Activated T-cell treated with anti-CD3 and anti-CD28 coated beads, Interleukin-2, amount 50 U/mL, for 72 hours (primary cell): Measurements from ENCODE around the gene ABCC3. TPM values are rescaled to one million over a fixed set of nuclear protein-coding genes. Genes with fewer than 3 reads are reported as not detected.

Source experiments
- ATAC-seq, 2 donors: fragments of 150-1000 bp; cut with Tn5 transposase; replicated peaks in 1 of 2; 2 replicates each; pipeline ENCODE4 v1.10.0; 2021; ENCODE audit warnings: moderate library complexity in 2 of 2, mild to moderate bottlenecking in 1 of 2
- DNase-seq, 2 donors: peaks; one replicate each; pipeline ENCODE4 v3.0.0; 2021 to 2022; ENCODE audit warnings: mixed read lengths in 1 of 2
- H3K27ac Mint-ChIP-seq: one replicate; pipeline ENCODE4 v1.8.0; 2022; ENCODE audit warnings: mild to moderate bottlenecking, moderate library complexity, mixed read lengths
- H3K27me3 Mint-ChIP-seq: one replicate; pipeline ENCODE4 v1.8.0; 2022; ENCODE audit warnings: low read depth, mixed read lengths
- H3K36me3 Mint-ChIP-seq, 2 donors: one replicate each; pipeline ENCODE4 v1.8.0; 2022; ENCODE audit warnings: mixed read lengths in 2 of 2, mild to moderate bottlenecking in 1 of 2; ENCODE audit not compliant: insufficient read depth in 2 of 2
- H3K4me1 Mint-ChIP-seq: one replicate; pipeline ENCODE4 v1.8.0; 2022; ENCODE audit warnings: low read depth, mixed read lengths
- H3K4me3 Mint-ChIP-seq, 2 donors: one replicate each; pipeline ENCODE4 v1.8.0; 2022; ENCODE audit warnings: mild to moderate bottlenecking in 2 of 2, mixed read lengths in 2 of 2, moderate library complexity in 2 of 2
- H3K9me3 Mint-ChIP-seq, 2 donors: one replicate each; pipeline ENCODE4 v1.8.0; 2022; ENCODE audit warnings: mixed read lengths in 2 of 2
- total RNA-seq, 2 donors: library from RNA; stranded (reverse); gene quantifications; one replicate each; pipeline ENCODE4 v1.2.3, GENCODE V29; 2022

Gene ABCC3
- total RNA-seq, 2 donors from 2014 or later = not detected

DNA sequence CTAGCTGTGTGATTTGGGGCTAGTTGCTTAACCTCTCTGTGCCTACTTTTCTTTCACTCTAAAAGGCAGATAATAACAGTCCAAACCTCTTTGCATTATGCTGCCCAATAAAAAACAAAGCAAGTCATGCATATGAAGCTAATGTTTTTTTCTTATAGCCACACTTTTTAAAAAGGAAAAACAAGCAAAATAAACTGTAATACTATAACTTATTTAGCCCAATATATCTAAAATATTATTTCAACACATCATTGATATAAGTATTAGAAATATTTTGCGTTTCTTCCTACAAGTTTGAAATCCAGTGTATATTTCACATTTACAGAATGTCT, 50.6 kb downstream of the ABCC3 start:
- no peaks in the 10 kb centered on the region for H3K9me3 Mint-ChIP-seq
- H3K27ac Mint-ChIP-seq = no peak overlapping the region
- H3K36me3 Mint-ChIP-seq = no peaks in the 10 kb centered on the region

DNA sequence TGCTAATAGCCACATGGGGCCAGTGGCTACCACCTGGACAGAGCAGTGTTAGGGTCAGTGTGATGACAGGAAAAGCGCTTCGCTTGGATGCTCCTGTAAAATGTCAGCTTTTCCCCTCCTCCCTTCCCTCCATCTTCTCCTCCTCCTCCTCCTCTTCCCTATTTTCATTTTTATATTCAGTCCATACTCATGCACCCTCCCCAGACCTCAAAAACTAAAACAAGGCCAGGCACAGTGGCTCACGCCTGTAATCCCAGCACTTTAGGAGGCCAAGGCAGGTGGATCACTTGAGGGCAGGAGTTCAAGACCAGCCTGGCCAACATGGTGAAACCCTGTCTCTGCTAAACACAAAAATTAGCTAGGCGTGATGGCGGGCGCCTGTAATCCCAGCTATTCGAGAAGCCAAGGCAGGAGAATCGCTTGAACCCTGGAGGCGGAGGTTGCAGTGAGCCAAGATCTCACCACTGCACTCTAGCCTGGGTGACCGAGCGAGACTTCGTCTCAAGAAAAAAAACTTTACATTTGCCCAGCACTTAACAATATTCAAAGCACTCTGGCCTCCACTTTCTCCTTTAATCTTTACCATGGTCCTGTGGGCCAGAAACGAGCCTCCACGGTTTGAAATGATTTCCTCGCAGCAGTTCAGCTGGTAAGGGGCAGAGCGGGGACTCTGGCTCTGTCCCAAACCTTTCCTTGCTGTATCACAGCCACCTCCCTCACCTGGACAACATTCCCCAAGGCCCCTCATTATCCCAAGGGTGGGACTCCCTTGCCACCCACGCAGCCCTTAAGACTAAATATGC, 51.2 kb downstream of the ABCC3 start:
- Mint-ChIP-seq H3K4me1 (peaks cover 7% of the 10 kb centered on the region), H3K4me3 (no peak overlapping the region), H3K27me3 (peaks cover 15% of the 10 kb centered on the region), H3K9me3 (no peaks in the 10 kb centered on the region), H3K27ac (no peak overlapping the region), H3K36me3 (no peaks in the 10 kb centered on the region)
- DNase-seq (no peak), ATAC-seq (no peak)

More for the DNA sequence above, 50.6 kb downstream of the ABCC3 start:
- ATAC-seq (no peak), DNase-seq (no peak)
- no peak overlapping the region for H3K4me3 Mint-ChIP-seq
- peaks cover 7% of the 10 kb centered on the region for H3K4me1 Mint-ChIP-seq
- peaks cover 21% of the 10 kb centered on the region for H3K27me3 Mint-ChIP-seq

DNA sequence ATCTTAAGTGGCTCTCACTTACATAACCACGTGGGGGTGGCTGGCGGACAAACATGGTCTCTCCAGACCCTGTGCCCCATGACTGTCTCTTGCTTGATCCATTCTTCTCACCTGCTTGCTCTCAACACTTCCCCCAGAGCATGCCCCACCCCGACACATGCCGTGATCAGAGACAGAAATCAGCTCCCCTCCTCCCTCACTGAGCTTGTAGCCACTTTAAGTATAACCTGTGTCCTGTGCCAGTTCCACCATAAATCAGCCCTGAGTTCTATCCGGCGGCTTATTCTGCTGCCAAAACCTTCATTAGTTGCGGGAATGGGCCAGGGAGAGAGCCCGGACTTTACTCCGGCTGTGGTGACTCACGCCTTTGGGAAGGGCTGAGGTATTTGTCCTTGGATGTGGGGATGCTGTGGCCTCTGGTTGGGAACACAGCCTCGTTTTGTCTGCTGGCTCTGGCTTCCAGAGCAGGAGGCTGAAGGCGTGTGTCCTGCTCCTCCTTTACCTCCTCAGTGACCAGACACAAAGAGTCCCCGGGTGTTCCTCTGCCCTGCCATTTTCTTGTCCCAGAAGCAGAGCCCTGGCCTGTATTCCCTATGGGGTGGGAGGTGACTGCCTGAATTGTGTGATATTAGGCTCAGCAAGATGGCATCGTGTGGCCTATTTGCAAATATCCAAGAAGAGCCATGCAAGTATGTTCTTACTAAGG, 52.0 kb downstream of the ABCC3 start:
- no peak for DNase-seq
- Mint-ChIP-seq H3K27me3 (peaks cover 8% of the 10 kb centered on the region), H3K27ac (no peak overlapping the region), H3K9me3 (no peaks in the 10 kb centered on the region), H3K4me1 (no peaks in the 10 kb centered on the region), H3K36me3 (no peaks in the 10 kb centered on the region), H3K4me3 (no peak overlapping the region)
- no peak for ATAC-seq

DNA sequence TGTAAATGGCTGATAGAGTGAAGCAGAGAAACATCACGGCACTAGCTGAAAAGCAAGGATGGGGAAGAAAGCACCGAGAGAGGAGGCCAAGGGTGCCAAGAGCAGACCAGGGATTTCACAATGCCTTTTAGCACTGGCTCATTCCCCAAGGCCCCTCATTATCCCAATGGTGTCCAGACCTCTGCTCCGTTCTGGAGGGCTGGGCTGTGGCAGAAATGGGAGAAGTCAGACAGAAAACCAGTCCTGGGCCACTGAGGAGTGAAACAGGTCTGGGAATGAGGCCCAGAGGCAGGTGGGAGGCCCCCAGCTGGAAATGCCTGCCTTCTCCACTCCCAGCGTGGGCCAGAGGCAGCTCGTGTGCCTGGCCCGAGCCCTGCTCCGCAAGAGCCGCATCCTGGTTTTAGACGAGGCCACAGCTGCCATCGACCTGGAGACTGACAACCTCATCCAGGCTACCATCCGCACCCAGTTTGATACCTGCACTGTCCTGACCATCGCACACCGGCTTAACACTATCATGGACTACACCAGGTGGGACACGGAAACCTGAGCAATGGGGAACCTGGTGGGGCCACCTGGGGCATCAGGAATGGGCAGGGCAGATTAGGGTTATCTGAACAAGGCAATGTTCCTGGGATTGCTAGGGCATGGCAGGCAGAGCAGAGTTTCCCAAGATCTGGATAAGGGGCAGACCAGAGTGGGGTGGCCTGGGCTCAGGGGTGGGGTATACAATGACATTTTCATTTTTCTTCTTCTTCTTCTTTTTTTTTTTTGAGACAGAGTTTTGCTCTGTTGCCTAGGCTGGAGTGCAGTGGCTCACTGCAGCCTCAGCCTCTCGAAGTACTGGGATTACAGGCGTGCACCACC, 52.8 kb downstream of the ABCC3 start:
- DNase-seq (no peak), ATAC-seq (no peak)
- no peaks in the 10 kb centered on the region for H3K36me3 Mint-ChIP-seq
- no peak overlapping the region for H3K4me3 Mint-ChIP-seq
- no peaks in the 10 kb centered on the region for H3K9me3 Mint-ChIP-seq
- no peaks in the 10 kb centered on the region for H3K4me1 Mint-ChIP-seq
- no peak overlapping the region for H3K27ac Mint-ChIP-seq
- H3K27me3 Mint-ChIP-seq = no peaks in the 10 kb centered on the region

DNA sequence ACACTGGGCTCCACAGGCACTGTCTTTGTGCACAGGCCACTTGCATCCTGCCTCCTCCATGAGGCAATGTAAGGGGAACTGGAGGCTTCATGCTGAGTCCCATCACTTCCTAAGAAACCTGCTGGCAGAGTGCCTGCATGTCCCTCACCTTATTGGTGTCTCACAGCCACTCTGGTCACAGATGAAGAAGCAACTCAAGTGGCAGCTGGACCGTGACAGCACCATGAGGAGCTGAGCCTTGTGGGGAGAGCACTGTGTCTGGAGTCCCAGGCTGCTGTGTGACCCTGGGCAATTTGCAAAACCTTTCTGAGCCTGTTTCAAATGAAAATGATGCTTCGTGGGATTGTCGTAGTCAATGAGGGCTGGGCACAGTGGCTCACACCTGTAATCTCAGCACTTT, 53.6 kb downstream of the ABCC3 start:
- ATAC-seq = no peak
- Mint-ChIP-seq H3K4me3 (no peak overlapping the region), H3K9me3 (no peaks in the 10 kb centered on the region), H3K27me3 (no peaks in the 10 kb centered on the region), H3K27ac (no peak overlapping the region), H3K4me1 (no peaks in the 10 kb centered on the region), H3K36me3 (no peaks in the 10 kb centered on the region)
- no peak for DNase-seq

DNA sequence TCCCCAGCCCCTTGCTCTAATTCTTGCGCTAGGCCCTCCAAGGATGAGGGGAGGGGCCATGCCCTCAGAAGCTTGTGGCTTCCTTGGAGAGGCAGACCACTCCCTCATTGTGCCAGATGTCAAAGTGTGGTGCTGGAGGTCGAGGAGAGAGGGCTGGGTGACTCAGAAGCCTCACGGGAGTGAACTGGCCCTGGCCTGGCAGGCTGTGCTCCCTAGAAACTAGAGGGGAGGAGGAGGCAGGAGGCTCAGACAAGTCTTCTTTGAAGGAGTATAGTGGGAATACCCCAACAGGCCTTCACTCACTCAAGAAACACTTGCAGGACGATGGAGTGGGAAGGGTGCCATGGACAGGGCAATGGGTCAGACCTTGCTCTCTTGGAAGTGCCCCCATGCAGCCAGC, 54.6 kb downstream of the ABCC3 start:
- H3K4me1 Mint-ChIP-seq = no peaks in the 10 kb centered on the region
- ATAC-seq = no peak
- H3K9me3 Mint-ChIP-seq = no peaks in the 10 kb centered on the region

DNA sequence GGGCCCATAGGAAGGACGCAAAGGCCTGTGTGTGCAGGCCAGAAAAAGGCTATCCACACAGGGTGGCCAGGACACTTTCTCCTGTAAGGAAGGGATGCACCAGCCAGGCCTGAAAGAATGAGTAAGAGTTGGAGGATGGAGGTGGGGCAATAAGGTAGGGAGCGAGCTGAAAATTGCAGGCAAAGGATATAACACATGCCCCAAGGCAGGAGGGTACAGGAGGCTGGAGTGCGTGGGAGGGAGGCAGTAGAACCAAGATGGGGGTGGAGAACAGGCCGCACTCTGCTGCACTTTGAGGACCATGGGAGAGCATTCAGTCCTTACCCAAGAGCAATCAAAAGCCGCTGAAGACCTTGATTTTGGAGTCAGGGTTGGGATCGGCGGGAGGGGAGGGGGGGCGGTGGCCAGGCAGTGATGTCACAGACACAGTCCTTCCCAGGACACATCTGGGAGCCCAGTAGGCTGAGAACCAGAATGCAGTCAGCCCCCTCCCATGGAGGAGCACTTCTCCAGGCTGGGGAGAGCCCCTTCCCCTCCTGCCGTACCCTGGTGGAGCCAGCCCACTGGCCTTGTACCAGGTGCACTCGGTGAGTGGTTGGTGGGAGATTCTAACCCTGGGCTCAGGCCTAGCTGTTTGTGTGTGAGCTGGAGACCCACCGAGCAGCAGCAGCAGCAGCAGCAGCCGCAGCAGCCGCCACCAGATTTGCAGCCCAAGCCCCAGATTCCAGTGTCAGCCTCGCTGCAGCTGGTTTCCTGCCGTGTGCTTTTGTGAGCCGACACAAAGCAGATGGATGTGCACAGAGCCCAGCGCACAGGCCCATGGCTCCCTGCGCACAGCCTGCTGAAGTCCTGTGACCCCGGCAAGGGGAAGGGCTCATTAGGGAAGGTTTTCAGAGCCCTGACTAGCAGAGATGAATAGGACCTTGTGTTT, 55.5 kb downstream of the ABCC3 start:
- H3K9me3 Mint-ChIP-seq = no peaks in the 10 kb centered on the region
- ATAC-seq (no peak), DNase-seq (no peak)
- no peak overlapping the region for H3K4me3 Mint-ChIP-seq
- H3K27me3 Mint-ChIP-seq = no peaks in the 10 kb centered on the region
- peaks cover 0 to 5% of the 10 kb centered on the region in 2 donors for H3K36me3 Mint-ChIP-seq
- H3K4me1 Mint-ChIP-seq = peaks cover under 1% of the 10 kb centered on the region
- H3K27ac Mint-ChIP-seq = no peak overlapping the region

More for the DNA sequence above, 54.6 kb downstream of the ABCC3 start:
- Mint-ChIP-seq H3K4me3 (no peak overlapping the region), H3K36me3 (peaks cover 0 to 1% of the 10 kb centered on the region in 2 donors), H3K27ac (no peak overlapping the region), H3K27me3 (no peaks in the 10 kb centered on the region)
- DNase-seq = no peak

DNA sequence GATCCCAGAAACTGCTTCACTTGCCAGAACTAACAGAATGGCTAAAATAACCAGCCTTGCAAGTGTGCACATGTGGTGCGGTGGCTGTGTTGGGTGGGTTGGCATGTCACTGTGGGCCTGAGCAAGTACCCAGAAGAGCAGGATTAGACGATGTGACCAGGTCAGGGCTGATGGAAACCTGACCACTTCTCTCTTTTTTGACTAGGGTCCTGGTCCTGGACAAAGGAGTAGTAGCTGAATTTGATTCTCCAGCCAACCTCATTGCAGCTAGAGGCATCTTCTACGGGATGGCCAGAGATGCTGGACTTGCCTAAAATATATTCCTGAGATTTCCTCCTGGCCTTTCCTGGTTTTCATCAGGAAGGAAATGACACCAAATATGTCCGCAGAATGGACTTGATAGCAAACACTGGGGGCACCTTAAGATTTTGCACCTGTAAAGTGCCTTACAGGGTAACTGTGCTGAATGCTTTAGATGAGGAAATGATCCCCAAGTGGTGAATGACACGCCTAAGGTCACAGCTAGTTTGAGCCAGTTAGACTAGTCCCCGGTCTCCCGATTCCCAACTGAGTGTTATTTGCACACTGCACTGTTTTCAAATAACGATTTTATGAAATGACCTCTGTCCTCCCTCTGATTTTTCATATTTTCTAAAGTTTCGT, 56.3 kb downstream of the ABCC3 start:
- Mint-ChIP-seq H3K4me3 (no peak overlapping the region), H3K27me3 (no peaks in the 10 kb centered on the region), H3K27ac (no peak overlapping the region), H3K4me1 (peaks cover 6% of the 10 kb centered on the region), H3K9me3 (no peaks in the 10 kb centered on the region), H3K36me3 (peaks cover 0 to 10% of the 10 kb centered on the region in 2 donors)
- ATAC-seq (no peak), DNase-seq (no peak)

DNA sequence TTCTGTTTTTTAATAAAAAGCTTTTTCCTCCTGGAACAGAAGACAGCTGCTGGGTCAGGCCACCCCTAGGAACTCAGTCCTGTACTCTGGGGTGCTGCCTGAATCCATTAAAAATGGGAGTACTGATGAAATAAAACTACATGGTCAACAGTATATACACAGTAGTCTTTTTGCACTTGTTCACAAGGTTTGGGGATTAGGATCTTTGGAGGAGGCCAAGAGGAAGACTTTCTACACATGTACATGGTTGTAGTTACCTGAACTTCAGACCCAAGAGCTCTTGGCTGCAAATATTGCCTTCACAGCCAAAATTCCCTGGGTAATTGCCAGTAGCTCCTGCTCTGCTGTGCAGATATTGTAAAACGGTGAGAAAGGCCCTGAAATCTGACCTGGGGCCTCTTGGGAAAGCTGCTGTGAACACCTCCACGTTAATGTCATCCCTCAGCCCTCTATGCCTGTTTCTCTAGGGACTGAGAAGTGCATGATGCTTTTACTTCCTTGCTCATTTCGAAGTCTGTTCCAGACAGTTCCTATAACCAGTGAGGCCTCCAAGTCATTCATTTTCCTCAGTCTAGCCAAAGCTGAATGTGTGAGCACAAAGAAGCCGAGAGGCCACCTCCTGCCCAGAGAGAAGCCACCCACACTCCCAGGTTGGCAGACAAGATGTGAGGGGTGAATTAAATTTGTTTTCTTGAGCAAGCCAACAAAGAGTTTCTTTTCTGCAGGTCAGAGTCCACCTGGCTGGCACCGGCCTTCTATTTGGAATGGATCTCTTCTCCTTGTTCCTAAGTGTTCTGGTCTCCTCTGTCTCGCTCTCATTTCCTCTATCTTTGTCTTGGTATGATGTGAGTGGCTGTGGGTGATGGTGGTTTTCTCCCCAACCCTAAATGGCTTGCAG, 57.1 kb downstream of the ABCC3 start:
- no peaks in the 10 kb centered on the region for H3K27me3 Mint-ChIP-seq
- ATAC-seq = no peak
- no peak overlapping the region for H3K4me3 Mint-ChIP-seq
- no peaks in the 10 kb centered on the region for H3K9me3 Mint-ChIP-seq
- H3K27ac Mint-ChIP-seq = no peak overlapping the region
- H3K36me3 Mint-ChIP-seq = peaks cover 0 to 16% of the 10 kb centered on the region in 2 donors
- no peak for DNase-seq
- peaks cover 6% of the 10 kb centered on the region for H3K4me1 Mint-ChIP-seq

DNA sequence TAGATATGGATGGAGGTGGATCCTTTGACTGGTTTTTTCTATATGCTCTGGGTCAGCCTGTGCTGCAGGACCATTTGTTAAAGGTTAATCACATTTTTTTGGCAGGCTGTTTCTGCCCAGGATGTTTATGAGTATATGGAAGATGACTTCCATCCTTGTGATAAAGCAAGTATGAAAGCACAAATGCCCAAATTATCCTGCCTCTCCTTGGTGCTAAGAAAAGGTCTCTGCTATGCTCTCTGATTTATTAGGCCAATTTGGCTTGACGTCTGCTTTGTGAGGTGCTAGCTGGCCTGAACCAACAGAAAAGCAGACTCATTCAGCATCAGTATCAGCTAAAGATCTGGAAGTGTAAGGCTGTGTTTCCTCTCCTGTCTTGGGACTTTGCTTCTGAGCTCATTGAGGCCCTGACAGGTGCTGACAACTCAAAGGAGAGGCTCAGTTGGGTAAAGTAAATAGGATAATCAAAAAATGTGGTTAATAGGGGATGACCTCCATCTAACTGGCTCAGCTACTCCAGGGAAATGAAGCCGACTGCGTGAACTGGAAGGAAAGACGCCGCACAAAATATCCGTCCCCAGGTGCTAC, 57.9 kb downstream of the ABCC3 start:
- H3K4me1 Mint-ChIP-seq = peaks cover 10% of the 10 kb centered on the region
- H3K27me3 Mint-ChIP-seq = no peaks in the 10 kb centered on the region
- H3K36me3 Mint-ChIP-seq = peaks cover 0 to 21% of the 10 kb centered on the region in 2 donors
- no peak overlapping the region for H3K4me3 Mint-ChIP-seq
- ATAC-seq (no peak), DNase-seq (no peak)
- H3K27ac Mint-ChIP-seq = no peak overlapping the region
- no peaks in the 10 kb centered on the region for H3K9me3 Mint-ChIP-seq

DNA sequence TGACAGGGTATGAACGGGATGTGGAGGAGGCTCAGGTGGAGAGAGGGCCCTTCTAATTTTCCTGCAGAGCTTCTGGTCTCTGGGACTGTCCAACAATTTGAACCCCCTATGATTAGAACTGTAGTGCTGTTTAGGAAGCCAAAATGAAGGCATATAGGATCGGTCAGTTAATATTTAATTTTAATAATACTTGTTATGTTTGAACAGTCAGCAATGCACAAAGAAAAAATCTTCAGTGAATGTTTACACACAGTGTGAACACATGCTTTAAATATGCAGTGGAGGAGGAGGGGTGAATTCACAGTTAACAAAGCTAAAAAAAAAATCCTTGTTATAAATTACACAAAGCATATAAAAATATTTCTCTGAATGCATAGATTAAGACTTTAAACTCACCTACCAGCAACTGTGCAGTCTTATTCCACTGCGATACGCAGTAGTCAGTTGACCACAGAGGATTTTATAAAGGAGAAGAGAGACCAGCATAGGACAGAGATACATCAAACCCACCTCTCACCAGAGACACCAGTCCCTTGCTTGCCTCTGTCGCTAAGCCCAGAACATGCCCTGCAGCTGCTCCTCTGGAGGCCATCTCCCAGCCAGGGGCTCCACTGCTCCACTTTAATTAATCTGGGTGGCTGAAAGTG, 58.5 kb downstream of the ABCC3 start:
- Mint-ChIP-seq H3K9me3 (no peaks in the 10 kb centered on the region), H3K27ac (no peak overlapping the region), H3K4me3 (no peak overlapping the region), H3K36me3 (peaks cover 0 to 21% of the 10 kb centered on the region in 2 donors), H3K4me1 (peaks cover 10% of the 10 kb centered on the region), H3K27me3 (no peaks in the 10 kb centered on the region)
- no peak for ATAC-seq
- DNase-seq = no peak
